ENCODE data around the gene IFNA6.
A peak's percentile ranks its signal among the peaks of the same experiment; 100 is the strongest.

The IFNA6 gene

GRCh38 chr9:21348430-21348970 lies 2.2 kb downstream of the IFNA6 start:
- DNase-seq: no peak

GRCh38 chr9:21340735-21341134 lies 10.0 kb downstream of the IFNA6 start:
- DNase-seq: no peak
- TF ChIP-seq GATA1 (IDR thresholded peaks at IDR 0.05; ENCODE audit: low read depth, low read length) (no peak), POLR2A (IDR thresholded peaks at IDR 0.05; ENCODE audit: low read length) (no peak)

More at GRCh38 chr9:21348430-21348970, 2.2 kb downstream of the IFNA6 start:
- no peak for TF ChIP-seq GATA1 (IDR thresholded peaks at IDR 0.05; ENCODE audit: low read depth, low read length)

GRCh38 chr9:21336457-21336856 lies 14.2 kb downstream of the IFNA6 start:
- no peak for TF ChIP-seq POLR2A (IDR thresholded peaks at IDR 0.05; ENCODE audit: low read length)
- no peak for TF ChIP-seq GATA1 (IDR thresholded peaks at IDR 0.05; ENCODE audit: low read depth, low read length)
- DNase-seq: no peak

GRCh38 chr9:21334701-21335632 lies 15.7 kb downstream of the IFNA6 start, which contains the start of gene KLHL9:
KLHL9 (minus strand) TSS chr9:21335404; CDS start chr9:21334859, 545 bp downstream.
- peak; percentile 76 for TF ChIP-seq POLR2A (IDR thresholded peaks at IDR 0.05; ENCODE audit: low read length)
- TF ChIP-seq GATA1 (IDR thresholded peaks at IDR 0.05; ENCODE audit: low read depth, low read length): no peak
- peak; percentile 92 to 94 for DNase-seq

GRCh38 chr9:21333226-21333625 lies 17.5 kb downstream of the IFNA6 start:
- peak; percentile 57 to 74 for DNase-seq
- TF ChIP-seq POLR2A (IDR thresholded peaks at IDR 0.05; ENCODE audit: low read length): no peak
- no peak for TF ChIP-seq GATA1 (IDR thresholded peaks at IDR 0.05; ENCODE audit: low read depth, low read length)

GRCh38 chr9:21331676-21332402 lies 18.8 kb downstream of the IFNA6 start:
- no peak for DNase-seq
- no peak for TF ChIP-seq GATA1 (IDR thresholded peaks at IDR 0.05; ENCODE audit: low read depth, low read length)
- no peak for TF ChIP-seq POLR2A (IDR thresholded peaks at IDR 0.05; ENCODE audit: low read length)

- peak; percentile 47 to 61 for DNase-seq
- TF ChIP-seq POLR2A (IDR thresholded peaks at IDR 0.05; ENCODE audit: low read length) (no peak), GATA1 (IDR thresholded peaks at IDR 0.05; ENCODE audit: low read depth, low read length) (no peak)
Observed at GRCh38 chr9:21326526-21327139, 24.1 kb downstream of the IFNA6 start.

GRCh38 chr9:21324047-21324446 lies 26.6 kb downstream of the IFNA6 start:
- DNase-seq: no peak
- TF ChIP-seq GATA1 (IDR thresholded peaks at IDR 0.05; ENCODE audit: low read depth, low read length) (no peak), POLR2A (IDR thresholded peaks at IDR 0.05; ENCODE audit: low read length) (no peak)

- TF ChIP-seq POLR2A (IDR thresholded peaks at IDR 0.05; ENCODE audit: low read length): no peak
- TF ChIP-seq GATA1 (IDR thresholded peaks at IDR 0.05; ENCODE audit: low read depth, low read length): no peak
- DNase-seq: no peak
Observed at GRCh38 chr9:21322911-21323461, 27.7 kb downstream of the IFNA6 start.

GRCh38 chr9:21320465-21320864 lies 30.2 kb downstream of the IFNA6 start:
- no peak for DNase-seq
- TF ChIP-seq GATA1 (IDR thresholded peaks at IDR 0.05; ENCODE audit: low read depth, low read length) (no peak), POLR2A (IDR thresholded peaks at IDR 0.05; ENCODE audit: low read length) (no peak)

- TF ChIP-seq GATA1 (IDR thresholded peaks at IDR 0.05; ENCODE audit: low read depth, low read length): no peak
- TF ChIP-seq POLR2A (IDR thresholded peaks at IDR 0.05; ENCODE audit: low read length): no peak
- peak; percentile 35 to 55 for DNase-seq
Observed at GRCh38 chr9:21317956-21318923, 32.4 kb downstream of the IFNA6 start.

GRCh38 chr9:21316860-21317259 lies 33.8 kb downstream of the IFNA6 start:
- no peak for DNase-seq
- no peak for TF ChIP-seq POLR2A (IDR thresholded peaks at IDR 0.05; ENCODE audit: low read length)
- TF ChIP-seq GATA1 (IDR thresholded peaks at IDR 0.05; ENCODE audit: low read depth, low read length): no peak

Data from erythroblast (primary cell).